ENCODE measurements around the gene ALPL.
"Not testable (repeated sequence)": the region's sequence is repeated elsewhere in the genome, so short reads cannot be mapped to it uniquely, and the experiment has no call there.

Gene ALPL

GRCh38 chr1:21563971-21564370 is 54.7 kb downstream of the ALPL start:
- no peak for FAIRE-seq

GRCh38 chr1:21564521-21565095 is 55.4 kb downstream of the ALPL start:
- FAIRE-seq, result no peak

GRCh38 chr1:21565285-21565684 is 56.1 kb downstream of the ALPL start:
- no peak for FAIRE-seq

- not testable (repeated sequence) for FAIRE-seq
These were observed 57.1 kb downstream of the ALPL start for GRCh38 chr1:21566361-21566760.

- no peak for FAIRE-seq
These were observed 58.2 kb downstream of the ALPL start for GRCh38 chr1:21567241-21568005.

GRCh38 chr1:21568006-21568746 is 59.0 kb downstream of the ALPL start:
- no peak for FAIRE-seq

GRCh38 chr1:21568809-21569385 is 59.7 kb downstream of the ALPL start:
- FAIRE-seq, result no peak

GRCh38 chr1:21569820-21570527 is 60.8 kb downstream of the ALPL start:
- no peak for FAIRE-seq

- no peak for FAIRE-seq
These were observed 61.3 kb downstream of the ALPL start for GRCh38 chr1:21570528-21570875.

- FAIRE-seq, result no peak
These were observed 61.7 kb downstream of the ALPL start for GRCh38 chr1:21570885-21571284.

- no peak for FAIRE-seq
These were observed 63.0 kb downstream of the ALPL start for GRCh38 chr1:21572221-21572620.

- no peak for FAIRE-seq
These were observed 63.6 kb downstream of the ALPL start for GRCh38 chr1:21572735-21573277.

- no peak for FAIRE-seq
These were observed 64.3 kb downstream of the ALPL start for GRCh38 chr1:21573475-21573874.

- no peak for FAIRE-seq
These were observed 64.8 kb downstream of the ALPL start for GRCh38 chr1:21573971-21574465.

- no peak for FAIRE-seq
These were observed 65.4 kb downstream of the ALPL start for GRCh38 chr1:21574466-21575151.

GRCh38 chr1:21575351-21575942 is 66.2 kb downstream of the ALPL start:
- FAIRE-seq, result no peak

- no peak for FAIRE-seq
These were observed 67.0 kb downstream of the ALPL start for GRCh38 chr1:21576031-21576797.

- FAIRE-seq, result no peak
These were observed 67.6 kb downstream of the ALPL start for GRCh38 chr1:21576798-21577187.

- FAIRE-seq, result no peak
These were observed 68.1 kb downstream of the ALPL start for GRCh38 chr1:21577324-21577723.

GRCh38 chr1:21577933-21578332 is 68.7 kb downstream of the ALPL start:
- no peak for FAIRE-seq

- FAIRE-seq, result no peak
These were observed 70.6 kb downstream of the ALPL start for GRCh38 chr1:21579791-21580190.
